ENCODE measurements around the gene MT1X. TPM values are rescaled to one million over a fixed set of nuclear protein-coding genes. Genes with fewer than 3 reads are reported as not detected.
"Not testable (repeated sequence)": the region's sequence is repeated elsewhere in the genome, so short reads cannot be mapped to it uniquely, and the experiment has no call there.

Gene MT1X
- total RNA-seq, 1 donor from 2014 or later, result 7.1 TPM

- DNase-seq (ENCODE audit: low spot score in 2 of 2, unreplicated experiment in 2 of 2), result no peak
- Mint-ChIP-seq H3K27me3 (ENCODE audit: low read depth) (no peaks in the 10 kb centered on the region), H3K4me1 (no peaks in the 10 kb centered on the region), H3K4me3 (no peak overlapping the region), H3K27ac (no peak overlapping the region), H3K36me3 (no peaks in the 10 kb centered on the region), H3K9me3 (no peaks in the 10 kb centered on the region)
- TF ChIP-seq, protein P1, sequence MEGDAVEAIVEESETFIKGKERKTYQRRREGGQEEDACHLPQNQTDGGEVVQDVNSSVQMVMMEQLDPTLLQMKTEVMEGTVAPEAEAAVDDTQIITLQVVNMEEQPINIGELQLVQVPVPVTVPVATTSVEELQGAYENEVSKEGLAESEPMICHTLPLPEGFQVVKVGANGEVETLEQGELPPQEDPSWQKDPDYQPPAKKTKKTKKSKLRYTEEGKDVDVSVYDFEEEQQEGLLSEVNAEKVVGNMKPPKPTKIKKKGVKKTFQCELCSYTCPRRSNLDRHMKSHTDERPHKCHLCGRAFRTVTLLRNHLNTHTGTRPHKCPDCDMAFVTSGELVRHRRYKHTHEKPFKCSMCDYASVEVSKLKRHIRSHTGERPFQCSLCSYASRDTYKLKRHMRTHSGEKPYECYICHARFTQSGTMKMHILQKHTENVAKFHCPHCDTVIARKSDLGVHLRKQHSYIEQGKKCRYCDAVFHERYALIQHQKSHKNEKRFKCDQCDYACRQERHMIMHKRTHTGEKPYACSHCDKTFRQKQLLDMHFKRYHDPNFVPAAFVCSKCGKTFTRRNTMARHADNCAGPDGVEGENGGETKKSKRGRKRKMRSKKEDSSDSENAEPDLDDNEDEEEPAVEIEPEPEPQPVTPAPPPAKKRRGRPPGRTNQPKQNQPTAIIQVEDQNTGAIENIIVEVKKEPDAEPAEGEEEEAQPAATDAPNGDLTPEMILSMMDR (IDR thresholded peaks at IDR 0.05; ENCODE audit: unreplicated experiment), result no peak
Observed at GRCh38 chr16:56711862-56712261, 29.6 kb downstream of the MT1X start.

- Mint-ChIP-seq H3K4me3 (no peak overlapping the region), H3K9me3 (no peaks in the 10 kb centered on the region), H3K36me3 (no peaks in the 10 kb centered on the region), H3K27ac (no peak overlapping the region), H3K27me3 (ENCODE audit: low read depth) (peaks cover 3% of the 10 kb centered on the region), H3K4me1 (no peaks in the 10 kb centered on the region)
- DNase-seq (ENCODE audit: low spot score in 2 of 2, unreplicated experiment in 2 of 2), result no peak
- TF ChIP-seq, protein P1 (IDR thresholded peaks at IDR 0.05; ENCODE audit: unreplicated experiment), result no peak
Observed at GRCh38 chr16:56713794-56714193, 31.5 kb downstream of the MT1X start.

GRCh38 chr16:56715126-56715525 is 32.9 kb downstream of the MT1X start:
- no peak overlapping the region for H3K27ac Mint-ChIP-seq
- TF ChIP-seq, protein P1 (IDR thresholded peaks at IDR 0.05; ENCODE audit: unreplicated experiment), result no peak
- H3K27me3 Mint-ChIP-seq (ENCODE audit: low read depth), result peaks cover 5% of the 10 kb centered on the region

DNA sequence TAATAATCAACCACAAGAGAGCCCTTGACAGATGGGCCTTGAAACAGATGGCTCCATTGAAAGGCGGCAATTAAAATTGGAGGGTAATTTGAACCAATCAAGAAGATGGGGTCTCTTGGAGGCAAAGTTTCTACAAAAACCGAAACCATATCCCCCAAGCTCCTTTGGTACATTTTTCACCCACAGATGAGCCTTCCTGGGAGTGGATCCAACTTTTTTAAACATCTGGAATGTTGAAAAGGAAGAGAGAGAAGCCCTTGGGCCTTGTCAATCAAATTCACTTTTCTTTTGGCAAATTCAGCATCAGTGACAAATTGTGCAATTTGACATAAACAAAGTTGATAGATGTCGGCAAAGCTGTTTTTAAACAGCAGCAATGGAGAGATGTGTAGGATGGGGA is 34.5 kb downstream of the MT1X start:
- H3K4me3 Mint-ChIP-seq, result no peak overlapping the region
- no peak for DNase-seq (ENCODE audit: low spot score in 2 of 2, unreplicated experiment in 2 of 2)
- TF ChIP-seq, protein P1 (IDR thresholded peaks at IDR 0.05; ENCODE audit: unreplicated experiment), result no peak
- H3K27me3 Mint-ChIP-seq (ENCODE audit: low read depth), result peaks cover 16% of the 10 kb centered on the region
- H3K4me1 Mint-ChIP-seq, result no peaks in the 10 kb centered on the region
- no peaks in the 10 kb centered on the region for H3K9me3 Mint-ChIP-seq
- no peaks in the 10 kb centered on the region for H3K36me3 Mint-ChIP-seq
- no peak overlapping the region for H3K27ac Mint-ChIP-seq

More at GRCh38 chr16:56715126-56715525, 32.9 kb downstream of the MT1X start:
- no peaks in the 10 kb centered on the region for H3K4me1 Mint-ChIP-seq
- H3K36me3 Mint-ChIP-seq, result no peaks in the 10 kb centered on the region
- no peak for DNase-seq (ENCODE audit: low spot score in 2 of 2, unreplicated experiment in 2 of 2)
- H3K4me3 Mint-ChIP-seq, result no peak overlapping the region
- no peaks in the 10 kb centered on the region for H3K9me3 Mint-ChIP-seq

DNA sequence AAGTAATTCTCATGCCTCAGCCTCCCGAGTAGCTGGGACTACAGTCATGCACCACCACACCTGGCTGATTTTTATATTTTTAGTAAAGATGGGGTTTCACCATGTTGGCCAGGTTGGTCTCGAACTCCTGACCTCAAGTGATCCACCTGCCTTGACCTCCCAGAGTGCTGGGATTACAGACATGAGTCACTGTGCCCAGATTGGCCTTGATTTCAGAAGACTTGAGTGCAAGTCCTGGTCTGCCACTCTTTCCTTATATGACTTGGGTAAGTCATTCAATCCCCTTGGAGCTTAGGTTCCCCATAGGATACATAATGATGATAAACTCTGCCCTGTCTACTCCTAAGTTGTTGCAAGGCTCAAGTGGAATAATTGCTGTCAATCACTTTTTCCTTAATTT is 35.3 kb downstream of the MT1X start:
- H3K27ac Mint-ChIP-seq; H3K9me3 Mint-ChIP-seq; H3K4me3 Mint-ChIP-seq; DNase-seq (ENCODE audit: low spot score in 2 of 2, unreplicated experiment in 2 of 2); H3K36me3 Mint-ChIP-seq; H3K4me1 Mint-ChIP-seq: not testable (repeated sequence)
- H3K27me3 Mint-ChIP-seq (ENCODE audit: low read depth), result peaks cover 22% of the 10 kb centered on the region

- H3K4me1 Mint-ChIP-seq, result no peaks in the 10 kb centered on the region
- H3K27ac Mint-ChIP-seq, result no peak overlapping the region
- peaks cover 11% of the 10 kb centered on the region for H3K9me3 Mint-ChIP-seq
- no peak for DNase-seq (ENCODE audit: low spot score in 2 of 2, unreplicated experiment in 2 of 2)
- no peaks in the 10 kb centered on the region for H3K36me3 Mint-ChIP-seq
- H3K4me3 Mint-ChIP-seq, result no peak overlapping the region
- peaks cover 31% of the 10 kb centered on the region for H3K27me3 Mint-ChIP-seq (ENCODE audit: low read depth)
- TF ChIP-seq, protein P1 (IDR thresholded peaks at IDR 0.05; ENCODE audit: unreplicated experiment), result no peak
Observed at GRCh38 chr16:56722200-56722842, 40.1 kb downstream of the MT1X start.

Measured in mesothelial cell of epicardium (in vitro differentiated cells).